AG08396 (cell line): ENCODE measurements around the gene YTHDF1.

ENCODE experiments used
- DNase-seq: peaks from one replicate; pipeline ENCODE4 v3.0.0; 2012; ENCODE audit warnings: low spot score, mixed read lengths

YTHDF1 gene

DNA sequence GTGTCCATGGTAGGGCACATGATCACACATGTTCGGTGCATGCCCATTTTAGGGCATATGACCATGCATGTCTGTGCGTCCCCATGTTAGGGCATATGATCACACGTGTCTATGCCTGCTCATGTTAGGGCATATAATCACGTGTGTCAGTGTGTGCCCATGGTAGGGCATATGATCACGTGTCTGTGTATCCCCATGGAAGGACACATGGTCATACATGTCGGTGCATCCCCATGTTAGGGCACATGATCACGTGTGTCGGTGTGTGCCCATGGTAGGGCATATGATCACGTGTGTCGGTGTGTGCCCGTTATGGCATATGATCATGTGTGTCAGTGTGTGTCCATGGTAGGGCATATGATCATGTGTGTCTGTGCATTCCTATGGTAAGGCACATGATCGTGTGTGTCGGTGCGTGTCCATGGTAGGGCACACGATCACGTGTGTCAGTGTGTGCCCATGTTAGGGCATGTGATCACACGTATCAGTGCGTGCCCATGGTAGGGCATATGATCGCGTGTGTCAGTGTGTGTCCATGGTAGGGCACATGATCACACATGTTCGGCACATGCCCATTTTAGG lies 30.6 kb downstream of the YTHDF1 start:
- DNase-seq: no peak

DNA sequence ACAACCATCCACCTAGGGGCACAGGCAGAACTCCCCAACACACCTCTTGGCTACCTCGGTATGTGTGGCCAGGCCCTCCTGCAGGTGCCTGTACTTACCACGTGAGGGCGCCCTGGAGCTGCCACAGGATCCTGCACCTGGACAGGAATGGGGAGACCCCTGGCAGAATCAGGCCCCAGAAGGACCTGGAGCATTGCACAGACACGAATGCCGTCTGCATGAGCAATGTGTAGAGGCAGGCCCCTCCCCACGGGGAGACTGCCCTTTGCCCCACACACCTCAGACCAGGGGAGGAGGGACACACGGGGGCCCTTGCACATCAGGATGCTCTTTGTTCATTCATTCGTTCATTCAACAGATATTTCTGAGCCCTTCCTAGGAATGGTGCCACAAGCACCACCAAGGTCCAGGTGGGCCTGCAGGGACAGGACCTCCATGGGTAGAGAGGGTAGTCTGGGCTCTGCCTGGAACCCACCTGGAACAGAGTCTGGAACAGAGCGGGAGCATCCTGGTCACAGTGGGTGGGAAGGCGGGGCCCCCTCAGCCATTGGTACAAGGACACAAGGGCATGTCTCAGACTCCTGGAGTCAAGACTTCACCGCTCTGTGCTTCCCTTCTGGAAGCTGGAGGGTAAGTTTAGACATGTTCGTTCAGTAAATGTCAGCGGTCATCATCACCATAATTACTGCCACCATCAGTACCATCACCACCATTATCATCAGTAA lies 32.3 kb downstream of the YTHDF1 start:
- DNase-seq: peak; percentile 73

DNA sequence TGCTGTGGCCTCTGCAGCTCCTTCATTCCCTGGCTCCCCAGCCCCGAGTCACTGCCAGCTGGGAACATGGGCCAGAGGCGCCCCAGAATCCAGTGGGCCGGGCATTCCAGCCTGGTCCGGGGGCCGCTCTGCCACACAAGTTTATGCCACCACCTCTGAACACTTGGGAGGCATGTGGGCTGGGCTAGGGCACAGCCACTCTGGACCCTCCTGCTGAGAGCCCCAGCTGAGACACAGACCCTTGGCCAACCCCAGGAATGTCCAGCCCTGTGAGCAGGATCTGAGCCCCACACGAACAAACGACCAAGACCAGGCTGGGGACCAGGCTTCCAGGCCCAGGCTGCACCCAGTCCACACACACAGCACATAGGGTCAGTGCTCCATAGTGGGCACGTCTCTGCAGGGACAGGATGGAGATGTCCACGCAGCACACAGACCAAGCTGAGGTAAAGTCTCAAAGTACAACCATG lies 33.0 kb downstream of the YTHDF1 start:
- no peak for DNase-seq

DNA sequence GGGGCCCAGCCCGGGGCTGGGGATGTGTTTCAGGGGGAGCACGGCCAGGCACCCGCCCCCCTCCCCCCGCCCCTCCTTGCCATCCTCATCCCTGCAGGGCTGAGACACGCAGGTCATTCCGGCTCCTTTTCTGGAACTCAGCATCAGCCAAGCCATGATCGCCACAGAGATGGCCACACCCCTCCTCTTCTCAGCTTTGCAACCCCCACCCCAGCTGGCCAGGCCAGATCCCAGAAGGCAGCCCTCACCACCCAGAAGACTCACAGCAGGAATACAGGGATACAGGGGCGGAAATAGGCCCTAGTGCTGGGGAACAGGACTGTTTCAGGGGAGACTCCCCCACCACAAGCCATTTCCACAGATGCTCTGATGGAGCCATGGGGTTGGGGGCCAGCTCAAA lies 33.5 kb downstream of the YTHDF1 start:
- DNase-seq: no peak

DNA sequence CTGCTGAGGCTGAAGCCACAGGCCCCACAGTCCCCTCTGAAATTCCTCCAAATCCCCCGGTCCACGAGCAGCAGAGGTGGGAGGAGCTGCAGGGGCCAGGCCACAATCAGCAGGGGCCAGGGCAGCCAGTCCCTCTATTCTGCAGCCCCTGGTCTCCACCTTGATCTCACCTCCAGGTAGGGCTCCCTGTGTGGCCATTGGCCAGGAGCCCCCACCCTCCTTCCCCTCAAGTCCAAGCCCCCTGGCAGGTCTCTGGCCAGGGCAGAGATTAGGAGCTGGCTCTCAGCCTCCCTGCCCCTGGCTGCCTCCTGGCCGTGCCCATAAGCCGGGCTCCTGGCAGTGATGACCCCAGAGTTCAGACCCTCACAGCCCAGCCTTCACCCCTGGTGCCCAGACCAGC lies 34.7 kb downstream of the YTHDF1 start:
- no peak for DNase-seq

DNA sequence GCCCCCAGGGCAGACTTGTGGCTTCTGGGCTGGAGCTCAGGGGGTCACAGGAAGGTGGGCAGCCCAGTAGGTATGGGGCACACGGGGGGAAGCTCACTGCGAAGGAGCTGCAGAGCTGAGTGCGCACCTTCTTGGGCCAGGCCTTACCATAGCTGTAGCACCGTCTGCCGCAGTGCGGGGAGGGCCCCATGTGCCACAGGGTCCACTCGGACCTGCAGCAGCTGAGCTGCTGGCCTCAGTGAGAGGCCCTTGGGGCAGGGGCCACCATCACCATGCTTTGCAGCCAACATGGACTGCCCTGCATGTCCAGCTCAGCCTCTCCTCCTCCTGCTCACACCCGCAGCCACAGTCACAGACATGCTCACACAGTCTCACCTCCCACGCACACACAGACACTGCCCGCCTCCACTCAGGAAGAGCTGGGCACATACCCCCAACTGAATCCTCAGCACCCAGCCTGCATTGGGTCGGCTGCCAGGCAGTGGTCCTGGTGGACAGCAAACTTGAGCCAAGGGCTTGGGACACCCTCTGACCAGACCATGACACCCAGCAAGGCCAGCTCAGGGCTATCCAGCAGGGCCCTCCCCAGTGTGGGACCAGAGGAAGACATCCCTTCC lies 35.3 kb downstream of the YTHDF1 start:
- DNase-seq: no peak

DNA sequence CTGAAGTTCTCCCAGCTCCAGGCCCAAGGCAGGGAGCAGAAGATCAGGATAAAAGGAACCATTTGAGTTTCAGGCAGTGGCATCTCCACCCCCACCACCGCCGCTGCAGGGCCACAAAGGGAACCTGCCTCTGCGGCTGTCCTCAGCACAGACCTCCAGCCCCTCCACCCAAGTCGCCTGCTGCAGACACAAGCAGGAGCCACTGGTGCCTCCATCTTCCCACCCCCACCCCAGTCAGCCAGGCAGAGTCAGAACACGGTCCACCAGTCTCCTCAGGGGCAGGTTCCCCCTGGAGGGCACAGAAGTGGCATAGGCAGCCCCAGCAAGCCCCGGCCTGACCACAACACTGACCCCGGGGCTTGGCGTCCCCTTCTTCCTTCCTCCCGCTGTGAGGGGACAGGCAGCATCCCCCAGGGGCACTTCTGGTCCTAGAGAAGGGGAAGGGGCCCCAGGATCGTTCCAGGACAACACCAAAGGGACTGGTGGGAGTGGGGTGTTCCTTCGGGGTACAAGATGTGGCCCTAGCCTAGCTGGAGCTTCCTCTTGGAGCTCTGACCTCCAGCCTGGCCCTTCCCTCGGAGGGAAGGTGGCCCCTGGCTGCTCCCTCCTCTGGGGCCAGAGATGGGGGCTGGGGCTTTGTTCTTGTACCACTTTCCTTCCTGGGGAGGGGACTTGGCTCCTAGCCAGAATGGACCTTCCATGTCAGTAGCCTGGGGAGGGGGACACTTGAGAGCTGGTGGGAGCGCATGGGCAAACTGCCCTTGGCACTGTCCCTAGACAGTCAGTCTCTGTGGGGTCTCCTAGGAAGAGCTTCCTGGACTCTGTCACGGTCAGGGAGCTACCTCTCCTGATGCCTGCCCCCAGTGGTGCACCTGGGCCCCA lies 36.0 kb downstream of the YTHDF1 start:
- DNase-seq: no peak

DNA sequence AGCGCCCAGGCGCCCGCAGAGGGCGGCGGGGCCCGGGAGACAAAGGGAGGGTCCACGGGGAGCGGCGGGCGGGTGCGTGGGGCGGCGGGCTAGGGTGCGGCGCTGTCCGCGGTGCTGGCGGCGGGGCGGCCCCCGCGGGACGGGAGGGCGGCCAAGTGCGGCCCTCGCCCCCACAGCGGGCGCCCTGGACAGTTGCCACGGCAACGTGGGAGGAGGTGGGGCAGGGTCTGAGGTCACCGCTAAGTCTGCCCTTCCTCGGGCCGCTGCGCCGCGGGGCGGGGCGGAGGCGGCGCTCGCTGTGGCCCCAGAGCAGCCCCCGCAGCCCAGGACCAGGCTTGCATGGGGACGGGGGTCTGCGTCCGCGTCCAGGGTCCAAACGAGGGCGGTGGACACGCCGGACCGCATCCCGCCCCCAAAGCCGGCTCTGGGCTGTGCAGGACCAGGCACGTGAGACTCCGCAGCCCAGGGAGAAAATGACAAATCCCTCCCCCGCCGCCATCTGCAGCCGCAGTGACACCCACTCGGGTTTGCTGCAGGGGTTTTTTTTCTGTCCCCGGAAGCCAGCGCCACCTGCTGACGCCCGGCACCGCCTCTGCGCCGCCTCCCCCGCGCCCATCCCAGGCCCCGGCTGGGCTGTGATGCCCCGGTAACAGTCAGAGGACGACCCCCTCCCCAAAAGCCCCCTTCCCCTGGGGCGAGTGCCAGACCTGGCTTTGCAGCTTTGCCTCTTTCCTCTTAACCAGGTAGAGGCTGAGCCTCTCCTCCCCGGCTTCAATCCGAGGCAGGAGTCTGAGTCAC lies 36.8 kb downstream of the YTHDF1 start:
- DNase-seq: peak; percentile 68

DNA sequence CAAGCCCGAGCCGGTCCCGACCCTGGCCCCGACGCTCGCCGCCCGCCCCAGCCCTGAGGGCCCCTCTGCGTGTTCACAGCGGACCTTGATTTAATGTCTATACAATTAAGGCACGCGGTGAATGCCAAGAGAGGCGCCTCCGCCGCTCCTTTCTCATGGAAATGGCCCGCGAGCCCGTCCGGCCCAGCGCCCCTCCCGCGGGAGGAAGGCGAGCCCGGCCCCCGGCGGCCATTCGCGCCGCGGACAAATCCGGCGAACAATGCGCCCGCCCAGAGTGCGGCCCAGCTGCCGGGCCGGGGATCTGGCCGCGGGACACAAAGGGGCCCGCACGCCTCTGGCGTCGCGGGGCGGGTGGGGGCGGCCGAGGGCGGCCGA lies 37.5 kb downstream of the YTHDF1 start:
- no peak for DNase-seq

DNA sequence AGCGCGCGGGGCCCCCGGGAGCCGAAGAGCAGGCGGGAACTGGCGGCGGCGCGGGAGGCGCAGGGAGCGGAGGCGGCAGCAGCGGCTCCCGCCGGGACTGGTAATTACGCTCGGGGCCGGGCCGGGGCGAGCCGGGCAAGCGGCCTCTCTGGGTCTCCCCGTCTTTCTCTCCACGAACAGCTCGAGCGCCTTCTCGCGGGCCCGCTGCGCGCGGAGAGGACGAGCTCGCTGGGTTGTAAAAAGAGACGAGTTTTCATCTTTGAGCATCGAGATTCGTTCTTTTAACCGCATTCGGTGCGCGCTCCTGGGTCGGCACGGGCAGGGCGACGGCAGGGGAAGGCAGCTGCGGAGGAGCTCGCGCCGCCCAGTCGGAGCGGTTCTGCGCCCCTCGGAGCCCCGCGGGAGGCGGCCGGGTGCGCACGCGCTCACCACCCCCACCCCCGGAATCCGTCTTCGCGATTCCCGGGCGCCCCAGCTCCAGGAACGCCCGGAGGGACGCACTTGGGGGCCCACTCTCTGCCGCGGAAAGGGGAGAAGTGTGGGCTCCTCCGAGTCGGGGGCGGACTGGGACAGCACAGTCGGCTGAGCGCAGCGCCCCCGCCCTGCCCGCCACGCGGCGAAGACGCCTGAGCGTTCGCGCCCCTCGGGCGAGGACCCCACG lies 38.0 kb downstream of the YTHDF1 start:
- no peak for DNase-seq

DNA sequence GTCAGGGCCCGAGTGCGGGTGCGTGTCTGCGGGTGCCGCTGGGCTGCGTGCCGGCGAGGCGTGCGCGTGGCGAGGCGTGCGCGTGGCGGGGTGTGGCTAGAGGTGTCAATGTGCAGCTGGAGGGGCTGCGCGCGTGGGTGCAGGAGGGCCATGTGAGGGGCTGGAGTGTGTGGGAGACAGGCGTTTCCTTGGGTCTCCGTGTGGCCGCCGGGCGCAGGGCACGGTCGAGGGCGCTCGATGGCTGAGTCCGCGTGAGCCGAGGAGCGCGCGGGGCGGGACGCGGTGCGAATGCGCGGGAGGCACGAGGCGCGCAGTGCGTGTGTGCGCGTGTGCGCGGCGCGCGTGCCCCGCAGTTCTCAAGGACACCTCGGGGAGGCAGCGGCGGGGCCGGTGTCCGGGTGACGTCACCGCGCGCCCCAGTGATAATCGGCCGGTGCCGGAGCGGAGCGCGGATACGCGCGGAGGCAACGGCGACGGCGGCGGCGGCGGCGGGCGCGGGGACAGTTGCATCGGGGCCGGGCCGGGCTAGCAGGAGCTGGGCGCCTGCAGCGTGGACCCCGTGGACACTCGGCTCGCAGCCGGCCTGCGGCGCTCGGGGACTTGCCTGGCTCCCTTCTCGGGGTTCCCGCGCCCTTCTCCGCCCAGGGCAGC lies 38.7 kb downstream of the YTHDF1 start:
- no peak for DNase-seq

DNA sequence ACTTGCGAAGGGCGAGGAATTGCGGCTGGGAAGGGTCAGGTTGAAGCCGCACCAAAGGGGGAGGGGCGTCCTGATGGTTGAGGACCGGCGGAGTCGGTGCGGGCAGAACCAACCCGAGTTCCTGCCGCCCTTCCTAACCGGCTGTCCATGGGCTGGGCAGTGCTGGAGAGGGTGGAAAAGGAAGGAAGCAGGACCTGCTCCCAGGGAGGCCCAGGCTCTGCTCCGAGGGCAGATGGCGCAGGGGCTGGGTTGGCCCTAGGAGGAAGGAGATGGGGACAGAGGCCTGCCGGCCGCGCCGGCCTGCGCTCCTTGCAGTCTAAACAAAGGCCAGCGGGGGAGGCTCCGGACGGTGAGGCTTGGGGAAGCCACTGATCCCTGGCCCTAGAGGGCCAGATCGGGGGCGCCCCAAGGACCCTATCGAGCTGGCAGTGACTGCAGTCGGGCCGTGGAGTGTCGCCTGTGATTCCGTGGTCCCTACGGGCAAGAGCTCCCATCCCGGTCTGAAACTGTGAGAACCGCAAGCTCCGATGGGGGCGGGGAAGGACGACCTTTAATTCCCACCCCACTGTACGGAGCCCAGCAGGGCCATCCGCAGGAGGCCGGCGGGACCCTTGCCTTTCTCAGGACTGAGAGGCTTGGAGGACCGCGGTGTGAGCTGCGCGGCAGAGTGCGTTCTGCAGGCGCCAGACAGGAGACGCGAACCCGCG lies 39.4 kb downstream of the YTHDF1 start:
- no peak for DNase-seq

DNA sequence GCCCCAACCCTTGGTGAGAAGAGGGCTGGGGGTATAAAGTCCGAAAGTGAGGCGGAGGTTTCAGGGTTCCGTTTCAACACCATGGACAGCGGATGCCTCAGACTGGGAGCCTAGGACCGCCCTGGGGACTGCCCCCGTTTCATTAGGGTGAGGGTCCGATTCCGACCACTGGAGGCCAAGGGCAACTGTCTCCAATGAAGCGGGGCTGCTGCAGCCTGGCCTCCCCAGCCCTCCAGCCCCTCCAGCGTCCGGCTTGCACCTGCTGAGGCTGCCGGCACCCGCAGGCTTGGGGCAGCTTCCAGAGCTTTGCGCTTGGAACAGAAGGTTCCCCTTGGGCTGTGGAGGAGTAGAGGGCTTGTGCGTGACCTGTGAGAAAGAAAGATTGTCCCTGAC lies 39.9 kb downstream of the YTHDF1 start:
- no peak for DNase-seq

DNA sequence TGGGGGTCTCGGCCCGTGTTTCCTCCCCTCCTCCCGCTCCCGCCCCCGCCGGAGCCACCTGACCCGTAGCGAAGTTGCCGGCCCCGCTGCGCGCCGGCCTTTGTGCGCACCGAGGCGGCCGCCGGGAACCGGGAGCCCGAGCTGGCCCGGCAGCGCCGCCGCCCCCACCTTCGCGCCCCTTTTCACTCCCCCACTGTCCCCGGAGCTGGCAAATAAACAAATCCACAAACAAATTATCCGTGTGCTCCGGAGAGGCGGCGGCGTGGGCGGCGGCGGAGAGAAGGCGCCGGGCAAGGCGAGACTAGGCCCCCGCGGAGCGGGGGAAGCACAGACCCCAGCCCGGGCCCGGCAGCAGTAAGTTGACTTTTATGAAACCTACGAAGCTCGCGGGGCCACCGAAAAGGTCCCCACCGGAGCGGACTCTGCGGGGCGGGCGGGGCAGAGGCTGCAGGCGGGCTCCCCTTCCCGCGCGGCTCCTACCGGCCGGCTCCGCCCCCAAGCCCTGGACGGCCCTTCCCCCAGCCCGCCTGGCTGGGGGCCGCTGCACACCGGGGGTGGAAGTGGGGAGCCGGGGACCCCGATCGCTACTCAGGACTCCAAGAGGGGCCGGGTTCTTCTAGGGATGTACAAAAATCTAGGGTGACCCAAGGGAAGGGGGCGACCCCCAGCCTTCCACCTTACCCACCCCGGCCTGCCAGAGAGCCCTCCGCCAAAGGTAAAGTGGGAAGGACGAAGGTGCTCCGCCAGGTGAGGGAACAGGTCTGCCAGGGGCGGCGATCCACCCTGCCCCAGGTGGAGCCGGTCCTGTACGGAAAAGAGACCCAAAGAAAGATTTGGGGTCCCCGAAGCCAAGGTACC lies 40.7 kb downstream of the YTHDF1 start:
- DNase-seq: no peak

DNA sequence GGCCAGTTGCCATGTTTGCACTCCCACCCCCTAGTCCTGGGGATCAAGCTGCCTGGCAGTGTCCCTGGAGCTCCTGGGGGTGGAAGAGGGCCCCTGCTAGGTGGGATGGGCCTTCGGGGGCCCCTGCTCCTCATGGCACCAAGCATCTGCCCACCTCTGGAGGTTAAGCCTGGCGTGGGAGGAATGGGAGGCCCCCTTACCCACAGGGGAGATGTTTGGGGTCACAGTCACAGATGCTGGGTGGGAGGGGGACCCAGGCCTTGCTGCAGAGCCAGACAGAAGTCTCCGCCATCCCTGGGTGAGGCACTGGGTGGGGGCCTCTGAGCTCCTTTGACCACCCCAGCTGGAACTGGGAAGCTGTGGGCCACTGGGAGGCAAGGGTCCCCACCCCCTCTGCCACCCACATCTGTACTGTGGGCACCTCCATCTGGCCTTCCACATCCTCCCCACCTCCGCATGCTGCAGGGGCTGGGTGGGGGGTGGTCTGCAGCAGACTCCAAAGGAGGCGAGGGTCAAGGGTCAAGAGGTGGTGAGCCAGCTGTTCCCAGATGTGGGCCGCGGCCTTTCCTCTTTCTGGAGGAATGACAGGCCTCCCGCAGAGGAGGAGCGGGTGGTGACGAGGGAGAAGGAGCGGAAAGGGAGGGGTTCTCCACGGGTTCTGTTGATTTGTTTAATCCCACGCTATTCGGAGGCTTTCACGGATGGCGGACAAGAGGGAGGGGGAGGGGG lies 41.5 kb downstream of the YTHDF1 start:
- no peak for DNase-seq

DNA sequence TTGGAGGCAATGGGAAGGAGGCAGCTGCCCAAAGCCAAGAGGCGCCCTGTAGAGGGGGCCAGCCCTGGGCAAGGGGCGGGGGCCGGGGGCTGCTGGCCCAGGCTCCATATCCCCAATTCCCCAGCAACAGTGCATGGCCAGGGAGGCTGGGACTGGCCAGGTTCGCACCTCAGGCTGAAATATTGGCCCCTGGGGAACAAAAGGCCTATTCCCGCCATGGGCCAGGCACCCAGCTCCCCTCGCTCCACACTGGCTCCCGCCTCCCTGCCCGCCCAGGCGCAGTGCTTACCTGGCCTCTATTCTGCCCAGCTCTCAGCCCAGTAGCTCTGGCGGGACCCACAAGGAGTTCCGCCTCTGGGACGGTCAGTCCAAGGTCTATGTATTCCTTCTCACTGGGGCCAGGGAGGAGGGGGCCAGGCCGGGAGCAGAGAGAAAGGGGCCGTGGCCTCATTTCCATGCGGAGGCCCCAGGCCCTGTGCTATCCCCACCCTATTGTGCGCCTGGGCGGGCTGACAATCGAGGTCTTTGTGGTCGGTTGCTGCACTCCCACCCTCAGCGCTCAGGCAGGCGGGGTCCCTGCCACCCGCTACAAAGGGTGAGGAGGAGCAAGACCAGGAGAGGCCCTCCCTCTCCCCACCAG lies 42.3 kb downstream of the YTHDF1 start:
- DNase-seq: no peak

DNA sequence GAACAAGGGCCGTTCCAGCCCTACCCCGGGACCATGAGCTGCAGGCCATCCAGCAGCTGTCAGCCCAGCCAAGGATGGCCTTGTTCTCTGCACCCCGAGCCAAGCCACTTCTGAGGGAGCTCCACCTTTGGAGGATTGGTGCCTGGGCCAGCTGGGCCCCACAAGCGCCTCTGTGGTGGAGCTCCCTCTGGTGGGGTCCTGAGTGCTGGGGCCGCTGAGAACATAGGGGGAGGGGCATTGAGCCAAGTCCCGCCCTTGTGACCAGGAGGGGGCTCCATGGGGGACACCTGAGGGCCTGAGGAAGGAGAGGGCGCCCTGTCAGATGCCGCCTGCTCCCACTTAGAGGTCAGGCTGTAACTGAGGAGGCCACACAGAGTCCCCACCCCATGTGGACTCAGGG lies 43.2 kb downstream of the YTHDF1 start:
- no peak for DNase-seq

DNA sequence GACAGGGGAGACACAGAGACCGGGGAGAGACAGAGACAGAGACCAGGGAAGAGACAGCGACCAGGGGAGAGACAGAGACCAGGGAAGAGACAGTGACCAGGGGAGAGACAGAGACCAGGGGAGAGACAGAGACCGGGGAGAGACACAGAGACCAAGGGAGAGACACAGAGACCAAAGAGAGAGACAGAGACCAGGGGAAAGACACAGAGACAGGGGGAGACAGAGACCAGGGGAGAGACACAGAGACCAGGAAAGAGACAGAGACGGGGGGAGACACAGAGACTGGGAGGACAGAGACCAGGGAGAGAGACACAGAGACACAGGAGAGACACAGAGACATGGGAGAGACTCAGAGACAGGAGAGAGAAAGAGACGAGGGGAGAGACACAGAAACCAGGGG lies 43.9 kb downstream of the YTHDF1 start:
- no peak for DNase-seq
